H1 (cell line): ENCODE results near the gene MKI67. TPM values are rescaled to one million over a fixed set of nuclear protein-coding genes. Genes with fewer than 3 reads are reported as not detected.

Experiments used
- CTCF ChIA-PET: fragments of 300-600 bp; sonication (Branson Sonifier 250); formaldehyde crosslinking; loops from one replicate; lab custom pipeline; 2021; ENCODE audit not compliant: partially characterized antibody; lab: Charles Lee
- POLR2A ChIA-PET: fragments of 300-600 bp; sonication (Branson Sonifier 250); formaldehyde crosslinking; loops from one replicate; lab custom pipeline; 2021; ENCODE audit warnings: inconsistent platforms; ENCODE audit not compliant: partially characterized antibody; lab: Charles Lee
- DNase-seq, 2 experiments: peaks; one replicate each; pipeline versions ENCODE4 v3.0.0 to v3.0.0-alpha.2; 2010 to 2022; ENCODE audit warnings: low spot score in 2 of 2, low read depth in 1 of 2, mixed read lengths in 1 of 2
- FAIRE-seq: peaks from 2 replicates; lab custom pipeline; 2011; peaks lifted over from hg19 to GRCh38; lab: Jason Lieb, UNC
- H2AFZ ChIP-seq: 2 replicates; pipeline ENCODE4 v1.8.1; 2012; ENCODE audit warnings: low read length, inconsistent platforms
- H2AK5ac ChIP-seq: 2 replicates; pipeline ENCODE4 v1.6.1; 2013; ENCODE audit warnings: low read depth, low read length
- H2BK120ac ChIP-seq: replicated peaks from 2 replicates; pipeline ENCODE3; 2013; ENCODE audit warnings: low read depth, low read length, inconsistent platforms
- H2BK12ac ChIP-seq: 2 replicates; pipeline ENCODE4 v1.6.1; 2013; ENCODE audit warnings: low read depth, low read length
- H2BK15ac ChIP-seq: 2 replicates; pipeline ENCODE4 v1.6.1; 2013; ENCODE audit warnings: low read length
- H2BK20ac ChIP-seq: 2 replicates; pipeline ENCODE4 v1.6.1; 2013; ENCODE audit warnings: low read length
- H2BK5ac ChIP-seq: 2 replicates; pipeline ENCODE4 v1.6.1; 2013; ENCODE audit warnings: low read depth, low read length
- H3K14ac ChIP-seq: 2 replicates; pipeline ENCODE4 v1.6.1; 2013; ENCODE audit warnings: inconsistent platforms; ENCODE audit not compliant: insufficient read length
- H3K18ac ChIP-seq: 2 replicates; pipeline ENCODE4 v1.6.1; 2013; ENCODE audit warnings: low read length; ENCODE audit errors: extremely low read depth
- H3K23ac ChIP-seq: 2 replicates; pipeline ENCODE4 v1.6.1; 2013; ENCODE audit warnings: inconsistent platforms; ENCODE audit not compliant: insufficient read length
- H3K23me2 ChIP-seq: 2 replicates; pipeline ENCODE4 v1.6.1; 2013; ENCODE audit warnings: low read depth, low read length
- H3K27ac ChIP-seq: 2 replicates; pipeline ENCODE4 v1.6.1; 2011; ENCODE audit warnings: low read depth, low read length, inconsistent platforms
- H3K27me3 ChIP-seq, 4 experiments: replicated peaks in 1 of 4; 1 replicate in 1 of 4; 2 replicates in 3 of 4; pipeline versions ENCODE4 v1.6.1 to v1.8.1; 2011 to 2013; ENCODE audit warnings: low read length in 3 of 4, mild to moderate bottlenecking in 3 of 4, inconsistent platforms in 2 of 4, mixed read lengths in 2 of 4, moderate library complexity in 1 of 4; ENCODE audit not compliant: control insufficient read depth in 3 of 4, insufficient read depth in 3 of 4; ENCODE audit errors: extremely low read depth in 1 of 4
- H3K36me3 ChIP-seq, 4 experiments: 2 replicates each; pipeline versions ENCODE4 v1.6.1 to v1.8.1; 2011 to 2013; ENCODE audit warnings: mild to moderate bottlenecking in 4 of 4, low read length in 3 of 4, moderate library complexity in 2 of 4, control low read depth in 1 of 4, inconsistent platforms in 1 of 4; ENCODE audit not compliant: insufficient read depth in 4 of 4, control insufficient read depth in 2 of 4
- H3K4ac ChIP-seq: replicated peaks from 2 replicates; pipeline ENCODE3; 2013; ENCODE audit warnings: low read length, low read depth, mixed read lengths, inconsistent platforms; ENCODE audit not compliant: insufficient read length
- H3K4me1 ChIP-seq, 4 experiments: replicated peaks in 1 of 4; 1 replicate in 1 of 4; 2 replicates in 3 of 4; pipeline versions ENCODE4 v1.6.1 to v1.8.1; 2011 to 2013; ENCODE audit warnings: low read length in 3 of 4, inconsistent platforms in 2 of 4, mixed read lengths in 1 of 4; ENCODE audit not compliant: insufficient read depth in 4 of 4, control insufficient read depth in 3 of 4
- H3K4me2 ChIP-seq, 2 experiments: 2 replicates each; pipeline versions ENCODE4 v1.6.1 to v1.8.1; 2011 to 2013; ENCODE audit warnings: low read depth in 2 of 2, low read length in 2 of 2, control low read depth in 1 of 2, inconsistent platforms in 1 of 2, mild to moderate bottlenecking in 1 of 2; ENCODE audit not compliant: insufficient read depth in 1 of 2
- H3K4me3 ChIP-seq, 4 experiments: fragments of 200-600, 300-600 bp in 1 of 4; sonication (generic), shearing (Covaris generic), sonication (Bioruptor Twin) in 1 of 4; 2 replicates each; pipeline versions ENCODE4 v1.5.1 to v1.8.1; 2011 to 2016; ENCODE audit warnings: low read length in 4 of 4, low read depth in 3 of 4, control low read depth in 2 of 4, inconsistent platforms in 2 of 4, mild to moderate bottlenecking in 2 of 4, mixed read lengths in 1 of 4, moderate library complexity in 1 of 4; ENCODE audit not compliant: insufficient read depth in 2 of 4; ENCODE audit errors: extremely low read depth in 1 of 4
- H3K56ac ChIP-seq: replicated peaks from 2 replicates; pipeline ENCODE3; 2013; ENCODE audit warnings: low read depth, mild to moderate bottlenecking, mixed read lengths, low read length, inconsistent platforms; ENCODE audit not compliant: insufficient read length
- H3K79me1 ChIP-seq: 2 replicates; pipeline ENCODE4 v1.6.1; 2013; ENCODE audit warnings: low read depth, low read length, control low read depth
- H3K79me2 ChIP-seq, 2 experiments: 2 replicates each; pipeline versions ENCODE4 v1.6.1 to v1.8.1; 2012 to 2013; ENCODE audit warnings: low read length in 2 of 2, mild to moderate bottlenecking in 2 of 2, inconsistent platforms in 1 of 2; ENCODE audit not compliant: insufficient read depth in 2 of 2, control insufficient read depth in 1 of 2
- H3K9ac ChIP-seq, 4 experiments: replicated peaks in 1 of 4; 1 replicate in 1 of 4; 2 replicates in 3 of 4; pipeline versions ENCODE4 v1.6.1 to v1.8.1; 2011 to 2013; ENCODE audit warnings: low read depth in 3 of 4, low read length in 3 of 4, control low read depth in 2 of 4, mild to moderate bottlenecking in 2 of 4, moderate library complexity in 2 of 4, inconsistent platforms in 1 of 4; ENCODE audit errors: extremely low read depth in 1 of 4
- H3K9me3 ChIP-seq, 2 experiments: 2 replicates each; pipeline versions ENCODE4 v1.6.1 to v1.8.1; 2012 to 2013; ENCODE audit warnings: mild to moderate bottlenecking in 2 of 2, moderate library complexity in 2 of 2, control low read depth in 1 of 2, inconsistent platforms in 1 of 2, low read depth in 1 of 2, low read length in 1 of 2, mixed read lengths in 1 of 2; ENCODE audit not compliant: insufficient read depth in 2 of 2
- H4K20me1 ChIP-seq, 2 experiments: replicated peaks in 1 of 2; 2 replicates each; pipeline versions ENCODE3 to v1.8.1; 2011 to 2013; ENCODE audit warnings: inconsistent platforms in 2 of 2, low read length in 2 of 2, mild to moderate bottlenecking in 1 of 2; ENCODE audit not compliant: insufficient read depth in 2 of 2, control insufficient read depth in 1 of 2
- H4K5ac ChIP-seq: 2 replicates; pipeline ENCODE4 v1.6.1; 2013; ENCODE audit warnings: low read length, low read depth, mixed read lengths, inconsistent platforms; ENCODE audit not compliant: insufficient read length
- H4K8ac ChIP-seq: 2 replicates; pipeline ENCODE4 v1.8.0; 2013; ENCODE audit warnings: mild to moderate bottlenecking, moderate library complexity, low read length, inconsistent platforms; ENCODE audit not compliant: insufficient read depth; ENCODE audit errors: extremely low read depth
- H4K91ac ChIP-seq: replicated peaks from 2 replicates; pipeline ENCODE3; 2013; ENCODE audit warnings: low read length, mixed read lengths, inconsistent platforms; ENCODE audit not compliant: insufficient read length
- RBBP5 ChIP-seq: IDR thresholded peaks from 2 replicates; pipeline ENCODE4 v1.7.1; 2012; ENCODE audit warnings: low read depth, mild to moderate bottlenecking, inconsistent platforms, low read length, moderate library complexity, borderline replicate concordance
- SUZ12 ChIP-seq: fragments of 200-600 bp; sonication (generic); IDR thresholded peaks from 2 replicates; pipeline ENCODE4 v1.6.1; 2012; ENCODE audit warnings: mild to moderate bottlenecking, inconsistent platforms, low read length, moderate library complexity, mixed read lengths
- WGBS, 2 experiments: shearing (Covaris generic) in 1 of 2; methylation state at CpG; one replicate each; pipeline versions ENCODE4 v1.1.6 to v1.1.7; 2013 to 2015; ENCODE audit warnings: low lambda C conversion rate in 2 of 2, mixed read lengths in 2 of 2, inconsistent platforms in 1 of 2, low coverage in 1 of 2, missing lambda C conversion rate in 1 of 2; ENCODE audit not compliant: insufficient replicate concordance in 2 of 2, insufficient coverage in 1 of 2, insufficient read length in 1 of 2; ENCODE audit errors: extremely low coverage in 1 of 2, missing lambda C conversion rate in 1 of 2; 5-methylcytosine and 5-hydroxymethylcytosine counted together
- polyA plus RNA-seq, 7 experiments: library from polyadenylated mRNA; depleted of rRNA in 3 of 7; stranded (reverse) in 5 of 7; unstranded in 2 of 7; fragments of >200 nt in 5 of 7; fragments of 200-250 nt in 2 of 7; gene quantifications; 1 replicate in 5 of 7; 2 replicates in 1 of 7; 4 replicates in 1 of 7; pipeline versions ENCODE4 v1.2.1 to v1.2.3, GENCODE V29; 2011 to 2013; ENCODE audit warnings: missing spikeins in 2 of 7, mixed read lengths in 2 of 7
- total RNA-seq: library from RNA; stranded (reverse); fragmentation: NEBNext Ultra II Directional; extraction: Animal tissue kit (Norgen Biotek cat#: 25700); gene quantifications from 2 replicates; pipeline ENCODE4 v1.2.1, GENCODE V29; 2021
- TF ChIP-seq, protein P1 (sequence below): IDR thresholded peaks from 2 replicates; pipeline ENCODE4 v1.6.1; 2012; ENCODE audit warnings: inconsistent platforms
- TF ChIP-seq, protein P2 (sequence below): IDR thresholded peaks from 2 replicates; pipeline ENCODE4 v1.6.1; 2011; ENCODE audit warnings: low read length, improper control_type of control experiment
- TF ChIP-seq, protein P3 (sequence below): IDR thresholded peaks from 2 replicates; pipeline ENCODE4 v1.6.1; 2011; ENCODE audit warnings: low read depth, mild to moderate bottlenecking, low read length; ENCODE audit not compliant: insufficient read depth

The MKI67 gene
- total and polyA plus RNA-seq, 2 of the 8 experiments (the other 6 are each of a cell fraction or from before 2014, with no cell fraction given): 15.8 to 85.1 TPM

DNA sequence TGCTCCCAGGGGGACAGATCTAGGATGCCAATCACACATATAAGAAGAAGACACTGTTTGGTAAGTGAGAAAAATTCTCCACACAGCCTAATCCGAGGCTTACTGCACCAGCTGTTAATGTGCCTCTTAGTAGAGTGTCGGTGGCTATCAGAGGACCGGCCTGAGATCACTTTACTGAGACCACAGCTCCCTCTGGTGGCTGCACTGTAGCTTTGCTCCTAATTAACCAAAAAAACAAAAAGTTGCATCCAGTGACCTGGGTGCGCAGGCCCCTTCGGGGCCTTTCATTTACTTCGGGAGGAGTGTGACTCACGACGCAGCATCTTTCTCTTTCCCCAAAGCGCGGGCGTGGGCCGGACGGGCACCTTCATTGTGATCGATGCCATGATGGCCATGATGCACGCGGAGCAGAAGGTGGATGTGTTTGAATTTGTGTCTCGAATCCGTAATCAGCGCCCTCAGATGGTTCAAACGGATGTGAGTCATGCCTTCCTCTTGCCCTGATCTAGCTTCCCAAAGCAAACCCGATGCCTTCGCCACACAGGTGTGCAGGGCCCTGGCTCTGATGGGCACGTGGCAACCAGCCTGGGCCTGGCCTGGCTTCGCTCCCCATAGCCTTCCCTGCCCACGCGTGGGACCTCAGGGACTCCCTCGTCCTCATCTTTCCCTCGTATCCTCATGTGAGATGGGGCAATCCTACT is 56.7 kb downstream of the MKI67 start:
- H3K14ac ChIP-seq: no peak overlapping the region
- peak overlapping the region; percentile 9; the same call in 1 of the 2 replicates for H3K18ac ChIP-seq
- POLR2A ChIA-PET: no interaction called here
- no peak overlapping the region for H2AK5ac ChIP-seq
- H3K27me3 ChIP-seq: 0 out of 7 replicates have a peak, but pooled peaks cover 0 to 2% (median 0%) of the 10 kb centered on the region in 4 experiments
- FAIRE-seq (peak; percentile 97), DNase-seq (peak; percentile 19 to 86)
- H3K27ac ChIP-seq: no peak overlapping the region
- no peak overlapping the region for H3K56ac ChIP-seq
- H3K4ac ChIP-seq: no peak overlapping the region
- H3K9me3 ChIP-seq: no peaks in the 10 kb centered on the region
- peaks cover 0 to 3% (median 0%) of the 10 kb centered on the region in 4 experiments; a peak in 1 of 7 replicates for H3K4me1 ChIP-seq
- H3K4me2 ChIP-seq: peak overlapping the region in 1 of 2 experiments; percentile 40; a peak in 3 of 4 replicates
- no peak overlapping the region for H3K4me3 ChIP-seq
- H2BK20ac ChIP-seq: no peak overlapping the region
- H3K9ac ChIP-seq: no peak overlapping the region
- H3K23me2 ChIP-seq: peaks cover 8% of the 10 kb centered on the region; the same call in 1 of the 2 replicates
- no peak overlapping the region; the same call in 1 of the 2 replicates for H2BK12ac ChIP-seq
- no peaks in the 10 kb centered on the region for H3K36me3 ChIP-seq
- no peak overlapping the region for H4K5ac ChIP-seq
- H3K79me2 ChIP-seq: no peaks in the 10 kb centered on the region
- no peak overlapping the region for H2BK5ac ChIP-seq
- peak overlapping the region; percentile 19; the same call in 1 of the 2 replicates for H4K8ac ChIP-seq
- H4K91ac ChIP-seq: no peak overlapping the region
- H3K79me1 ChIP-seq: 0 out of 2 replicates have a peak, but pooled peaks cover 2% of the 10 kb centered on the region
- CTCF ChIA-PET: interaction anchor here (0.6 to 5.4 kb wide), 40 partner anchors 9 to 1368 kb away, joined by 3 to 52 read pairs (median 5); partner anchors contain the start of gene PTPRE
- H3K23ac ChIP-seq: no peak overlapping the region
- H4K20me1 ChIP-seq: peaks cover 0 to 7% of the 10 kb centered on the region in 2 experiments
- 46% methylated on average over 28 of the region's 28 CpGs; no CpG with 5 or more reads in 1 of the 2 experiments for WGBS, 2 experiments
- no peak overlapping the region for H2BK120ac ChIP-seq
- H2AFZ ChIP-seq: peak overlapping the region; percentile 89
- 0 out of 2 replicates have a peak overlapping the region, but pooled peaks have one; percentile 51 for H2BK15ac ChIP-seq
- TF ChIP-seq, protein P1, sequence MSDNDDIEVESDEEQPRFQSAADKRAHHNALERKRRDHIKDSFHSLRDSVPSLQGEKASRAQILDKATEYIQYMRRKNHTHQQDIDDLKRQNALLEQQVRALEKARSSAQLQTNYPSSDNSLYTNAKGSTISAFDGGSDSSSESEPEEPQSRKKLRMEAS: peak; percentile 49; the same call in 1 of the 2 replicates
- TF ChIP-seq, protein P2, sequence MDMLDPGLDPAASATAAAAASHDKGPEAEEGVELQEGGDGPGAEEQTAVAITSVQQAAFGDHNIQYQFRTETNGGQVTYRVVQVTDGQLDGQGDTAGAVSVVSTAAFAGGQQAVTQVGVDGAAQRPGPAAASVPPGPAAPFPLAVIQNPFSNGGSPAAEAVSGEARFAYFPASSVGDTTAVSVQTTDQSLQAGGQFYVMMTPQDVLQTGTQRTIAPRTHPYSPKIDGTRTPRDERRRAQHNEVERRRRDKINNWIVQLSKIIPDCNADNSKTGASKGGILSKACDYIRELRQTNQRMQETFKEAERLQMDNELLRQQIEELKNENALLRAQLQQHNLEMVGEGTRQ: no peak
- TF ChIP-seq RBBP5: no peak
- TF ChIP-seq, protein P3, sequence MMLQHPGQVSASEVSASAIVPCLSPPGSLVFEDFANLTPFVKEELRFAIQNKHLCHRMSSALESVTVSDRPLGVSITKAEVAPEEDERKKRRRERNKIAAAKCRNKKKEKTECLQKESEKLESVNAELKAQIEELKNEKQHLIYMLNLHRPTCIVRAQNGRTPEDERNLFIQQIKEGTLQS: 0 out of 2 replicates have a peak, but pooled peaks have one; percentile 4
- no peak for TF ChIP-seq SUZ12
